GM21619 (cell line): ENCODE data around the gene AADACL4.
"Not testable (repeated sequence)": the region's sequence is repeated elsewhere in the genome, so short reads cannot be mapped to it uniquely, and the experiment has no call there.

Experiments
- ATAC-seq: cut with Tn5 transposase; IDR thresholded peaks from one replicate; pipeline ENCODE4 v1.9.1; 2021; ENCODE audit not compliant: unreplicated experiment

The AADACL4 gene

DNA sequence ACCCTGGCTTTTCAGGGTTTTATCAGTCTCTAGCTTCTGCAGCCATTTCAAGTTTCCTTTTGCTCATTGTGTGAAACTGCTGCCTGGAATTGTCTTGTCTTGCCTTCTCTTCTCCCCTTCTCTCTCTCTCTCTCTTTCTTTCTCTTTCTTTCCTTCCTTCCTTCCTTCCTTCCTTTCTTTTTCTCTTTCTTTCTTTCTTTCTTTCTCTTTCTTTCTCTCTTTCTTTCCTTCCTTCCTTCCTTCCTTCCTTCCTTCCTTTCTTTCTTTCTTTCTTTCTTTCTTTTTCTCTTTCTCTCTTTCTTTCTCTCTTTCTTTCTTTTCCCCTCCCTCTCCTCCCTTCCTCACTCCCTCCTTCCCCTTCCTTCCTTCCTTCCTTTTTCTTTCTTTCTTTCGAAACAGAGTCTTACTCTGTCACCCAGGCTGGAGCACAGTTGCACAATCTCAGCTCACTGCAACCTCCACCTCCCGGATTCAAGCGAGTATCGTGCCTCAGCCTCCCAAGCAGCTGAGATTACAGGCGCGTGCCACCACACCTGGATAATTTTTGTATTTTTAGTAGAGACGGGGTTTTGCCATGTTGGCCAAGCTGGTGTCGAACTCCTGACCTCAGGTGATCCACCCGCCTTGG, 14.1 kb downstream of the AADACL4 start:
- not testable (repeated sequence) for ATAC-seq

DNA sequence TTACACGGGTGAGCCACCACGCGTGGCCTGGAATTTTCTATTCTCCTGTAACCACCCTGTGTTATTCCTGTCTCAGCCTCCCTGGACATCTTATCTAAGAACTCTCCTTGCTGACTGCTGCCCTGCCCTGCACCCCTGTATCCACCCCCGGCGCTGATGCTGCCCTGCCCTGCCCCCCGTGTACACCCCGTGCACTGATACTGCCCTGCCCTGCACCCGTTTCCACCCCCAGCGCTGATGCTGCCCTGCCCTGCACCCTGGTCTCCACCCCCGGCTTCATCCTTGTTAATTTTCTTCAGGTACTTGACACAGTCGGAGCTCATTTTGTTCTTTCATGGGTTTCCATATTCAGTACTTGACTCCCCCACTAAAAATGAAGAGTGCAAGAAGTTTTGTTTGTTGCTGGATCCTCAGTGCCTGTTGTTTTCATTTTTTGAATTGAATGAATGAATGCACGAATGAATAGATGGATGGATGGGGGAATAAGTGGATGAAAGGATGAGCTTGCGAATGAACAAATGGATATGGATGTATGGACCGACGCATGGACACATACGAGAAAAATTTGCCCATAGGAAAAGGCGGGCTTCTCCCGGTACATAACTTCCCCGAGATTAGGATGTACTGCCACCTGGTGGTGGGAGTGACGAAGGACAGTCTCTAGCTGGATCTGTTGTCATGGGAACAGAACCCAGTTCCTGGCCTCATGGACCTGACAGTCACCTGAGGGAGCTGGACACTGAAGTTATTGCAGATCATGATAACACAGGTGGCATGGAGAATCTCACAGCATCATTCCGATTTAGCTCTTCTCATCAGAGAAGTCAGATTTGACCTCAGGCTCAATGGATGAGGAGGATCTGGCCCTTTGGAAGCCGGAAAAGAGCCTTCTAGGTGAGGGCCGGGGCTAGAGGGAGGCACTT, 14.9 kb downstream of the AADACL4 start:
- no peak for ATAC-seq

DNA sequence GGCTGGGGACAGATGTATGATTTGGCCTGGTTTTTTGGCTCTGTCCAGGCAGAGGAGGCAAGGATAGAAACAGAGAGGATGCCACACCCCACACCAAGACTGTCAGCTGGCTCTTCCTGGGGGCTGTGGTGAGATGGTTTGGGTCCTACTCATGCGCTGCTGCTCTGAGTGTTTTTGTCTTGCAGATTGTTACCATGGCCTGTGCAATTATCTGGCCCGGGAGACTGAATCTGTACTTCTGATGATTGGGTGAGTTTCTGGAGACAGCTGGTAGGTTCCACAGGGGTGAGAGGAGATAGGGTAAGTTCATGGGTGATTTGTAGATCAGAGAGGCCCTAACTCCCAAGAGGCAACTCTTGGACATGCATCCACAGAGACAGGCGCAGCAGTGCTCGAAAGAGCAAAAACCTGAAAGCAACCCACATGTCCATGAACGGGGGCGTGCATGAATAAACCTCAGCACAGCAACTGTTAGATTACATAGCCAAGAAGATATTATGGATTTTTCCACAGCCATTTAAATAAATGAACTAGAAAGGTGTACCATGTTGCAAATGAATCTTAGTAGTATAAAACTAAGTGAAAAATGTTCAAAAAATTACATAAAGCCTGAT, 17.8 kb downstream of the AADACL4 start:
- ATAC-seq, result no peak

DNA sequence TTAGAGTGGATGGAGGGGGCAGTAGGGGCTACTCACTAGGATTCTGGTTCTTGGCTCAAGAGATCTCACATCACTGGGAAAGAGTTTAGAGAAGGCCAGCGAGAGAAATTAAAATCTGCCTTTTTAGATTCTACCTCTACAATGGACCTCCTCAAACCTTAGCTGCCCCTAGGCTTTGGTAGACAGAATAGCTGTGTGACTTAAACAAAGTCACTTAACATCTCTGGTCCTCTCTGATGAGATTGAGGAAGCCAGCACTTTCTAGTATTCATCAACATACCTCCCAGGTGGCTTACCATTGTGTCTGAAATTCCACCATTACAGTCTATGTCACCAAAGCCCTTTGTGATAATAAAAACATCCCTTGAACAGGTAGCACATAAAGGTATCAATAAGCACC, 18.7 kb downstream of the AADACL4 start:
- ATAC-seq, result no peak

DNA sequence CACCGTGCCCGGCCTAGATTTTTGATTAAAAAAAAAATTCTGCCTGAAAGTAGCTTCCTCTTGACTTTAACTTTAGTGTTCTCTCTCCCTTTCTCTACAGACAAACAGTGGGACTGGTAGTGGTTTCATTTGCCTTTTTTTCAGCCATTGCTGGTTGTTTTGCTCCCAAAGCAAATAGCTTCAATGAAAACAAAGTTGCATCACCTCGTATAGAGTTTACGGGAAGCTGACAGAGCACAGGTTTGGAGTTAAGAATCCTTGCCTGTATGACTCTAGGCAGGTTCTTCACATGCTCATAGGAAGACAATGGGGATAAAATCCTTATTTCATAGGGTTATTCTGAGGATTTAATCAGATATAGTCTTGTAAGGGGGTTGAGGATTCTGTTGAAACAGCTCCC, 21.6 kb downstream of the AADACL4 start:
- ATAC-seq, result no peak

DNA sequence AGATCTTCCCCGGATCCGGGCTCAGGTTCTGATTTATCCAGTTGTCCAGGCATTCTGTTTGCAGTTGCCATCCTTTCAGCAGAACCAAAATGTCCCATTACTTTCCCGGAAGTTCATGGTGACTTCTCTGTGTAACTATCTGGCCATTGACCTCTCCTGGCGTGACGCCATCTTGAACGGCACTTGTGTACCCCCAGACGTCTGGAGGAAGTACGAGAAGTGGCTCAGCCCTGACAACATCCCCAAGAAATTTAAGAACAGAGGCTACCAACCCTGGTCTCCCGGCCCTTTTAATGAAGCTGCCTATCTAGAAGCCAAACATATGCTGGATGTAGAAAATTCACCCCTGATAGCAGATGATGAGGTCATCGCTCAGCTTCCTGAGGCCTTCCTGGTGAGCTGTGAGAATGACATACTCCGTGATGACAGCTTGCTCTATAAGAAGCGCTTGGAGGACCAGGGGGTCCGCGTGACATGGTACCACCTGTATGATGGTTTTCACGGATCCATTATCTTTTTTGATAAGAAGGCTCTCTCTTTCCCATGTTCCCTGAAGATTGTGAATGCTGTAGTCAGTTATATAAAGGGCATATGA, 22.4 kb downstream of the AADACL4 start:
- no peak for ATAC-seq

DNA sequence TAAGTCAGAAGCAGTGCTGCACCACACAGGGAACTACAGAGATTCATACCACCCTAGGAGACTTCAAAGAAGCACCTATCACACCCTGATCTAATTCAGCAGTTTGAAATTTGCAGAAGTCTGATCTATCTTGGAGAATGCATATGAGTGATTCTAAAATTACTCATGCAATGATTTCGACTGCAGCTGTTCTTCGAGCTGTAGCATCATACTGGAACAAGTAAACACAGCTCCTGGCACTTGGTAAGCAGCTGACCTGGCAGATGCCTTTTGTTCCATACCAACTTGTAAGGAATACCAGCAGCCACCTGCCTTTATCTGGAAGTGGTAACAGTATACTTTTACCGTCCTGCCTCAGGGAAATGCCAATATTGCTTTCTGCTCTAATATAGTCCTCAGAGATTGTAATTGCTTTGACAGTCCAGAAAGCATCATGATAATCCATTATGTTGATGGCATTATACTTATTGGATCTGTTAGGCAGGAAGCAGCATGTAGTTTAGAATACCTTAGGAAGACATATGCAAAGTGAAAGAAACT, 25.7 kb downstream of the AADACL4 start:
- no peak for ATAC-seq

DNA sequence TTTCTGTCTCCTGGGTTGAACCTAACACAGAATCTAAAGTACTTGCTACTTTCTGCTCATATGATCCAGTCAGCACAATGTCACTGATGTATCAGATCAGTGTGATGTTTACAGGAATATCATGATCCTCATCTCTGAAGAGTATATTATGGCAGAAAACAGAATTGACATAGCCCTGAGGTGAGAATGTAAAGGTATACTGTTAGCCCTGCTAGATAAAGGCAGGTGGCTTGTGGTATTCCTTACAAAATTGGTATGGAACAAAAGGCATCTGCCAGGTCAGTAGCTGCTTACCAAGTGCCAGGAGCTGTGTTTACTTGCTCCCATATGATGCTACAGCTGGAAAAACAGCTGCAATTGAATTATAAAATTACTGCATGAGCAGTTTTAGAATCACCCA, 30.5 kb downstream of the AADACL4 start:
- ATAC-seq, result no peak

DNA sequence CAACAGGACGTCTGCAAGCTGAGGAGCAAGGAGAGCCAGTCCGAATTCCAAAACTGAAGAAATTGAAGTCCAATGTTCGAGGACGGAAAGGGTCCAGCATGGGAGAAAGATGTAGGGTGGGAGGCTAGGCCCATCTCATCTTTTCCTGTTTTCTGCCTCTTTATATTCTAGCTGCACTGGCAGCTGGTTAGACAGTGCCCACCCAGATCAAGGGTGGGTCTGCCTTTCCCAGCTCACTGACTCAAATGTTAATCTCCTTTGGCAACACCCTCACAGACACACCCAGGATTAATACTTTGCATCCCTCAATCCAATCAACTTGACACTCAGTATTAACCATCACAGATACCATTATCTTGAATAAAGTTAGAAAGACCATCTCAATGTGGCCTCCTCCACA, 32.2 kb downstream of the AADACL4 start:
- not testable (repeated sequence) for ATAC-seq

DNA sequence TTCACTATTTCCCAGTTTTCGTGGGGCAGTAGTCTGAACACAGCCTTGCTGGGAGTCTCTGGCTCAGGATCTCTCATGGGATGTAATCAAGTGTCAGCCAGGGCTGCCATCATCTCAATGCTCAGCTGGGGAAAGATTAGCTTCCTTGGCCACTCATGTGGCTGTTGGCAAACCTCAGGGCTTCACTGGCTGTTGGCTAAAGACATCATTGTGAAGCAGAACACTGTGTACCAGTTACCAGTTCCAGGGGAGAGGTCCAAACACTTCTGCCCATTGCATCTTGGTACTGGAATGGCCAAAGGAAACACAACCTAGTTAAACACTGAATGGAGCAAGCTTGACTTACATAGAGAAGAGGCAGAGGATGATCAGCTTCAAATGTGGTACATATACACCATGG, 33.7 kb downstream of the AADACL4 start:
- ATAC-seq, result no peak

DNA sequence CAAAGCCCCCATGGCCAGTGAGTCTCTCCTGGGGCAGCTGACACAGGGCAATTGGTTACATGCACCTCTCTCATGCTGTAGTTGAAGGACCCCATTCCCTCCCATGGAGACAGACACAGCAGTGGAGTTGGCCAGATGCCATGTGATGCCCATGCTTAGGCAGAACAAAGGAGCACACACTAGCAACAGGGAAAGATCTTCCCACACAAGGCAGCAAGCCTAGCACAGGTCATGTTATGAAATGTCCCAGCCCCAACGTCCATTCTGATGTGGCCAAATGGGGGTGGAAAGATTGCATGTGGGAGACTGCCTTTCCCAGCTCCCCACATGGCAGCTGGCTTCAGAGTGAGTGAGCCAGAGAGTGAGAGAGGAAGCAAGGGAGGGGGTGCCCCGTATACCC, 34.5 kb downstream of the AADACL4 start:
- ATAC-seq, result no peak

DNA sequence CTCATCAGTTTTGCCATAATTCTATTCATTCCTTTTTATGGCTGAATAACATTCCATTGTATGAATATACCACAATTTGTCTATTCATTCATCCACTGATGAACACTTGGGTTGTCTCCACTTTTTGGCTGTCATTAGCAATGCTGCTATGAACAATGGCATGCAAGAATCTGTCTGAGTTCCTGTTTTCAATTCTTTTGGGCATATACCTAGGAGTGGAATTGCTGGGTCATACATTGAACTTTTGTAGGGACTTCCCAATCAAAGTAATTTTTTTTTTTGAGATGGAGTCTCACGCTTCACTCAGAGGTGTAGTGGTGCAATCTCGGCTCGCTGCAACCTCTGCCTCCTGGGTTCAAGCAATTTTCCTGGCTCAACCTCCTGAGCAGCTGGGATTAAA, 34.9 kb downstream of the AADACL4 start:
- no peak for ATAC-seq

DNA sequence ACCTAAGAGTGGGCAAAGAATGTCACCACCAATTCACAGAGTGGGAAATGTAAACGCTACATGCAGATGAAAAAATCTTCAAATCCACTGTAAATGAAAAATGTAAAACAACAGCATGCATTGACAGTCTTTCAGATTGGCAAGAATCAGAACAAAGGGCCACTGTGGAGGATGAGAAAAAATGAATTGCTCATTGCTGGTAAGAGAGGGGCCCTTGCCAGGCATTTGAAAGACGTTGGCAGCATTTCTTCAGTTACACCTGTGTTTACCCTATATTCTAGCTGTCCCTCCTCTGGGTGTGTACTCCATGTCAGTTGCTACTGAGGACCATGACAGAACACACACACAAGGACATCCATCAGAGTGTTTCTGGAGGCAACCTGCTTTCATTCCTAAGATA, 46.3 kb downstream of the AADACL4 start:
- no peak for ATAC-seq

DNA sequence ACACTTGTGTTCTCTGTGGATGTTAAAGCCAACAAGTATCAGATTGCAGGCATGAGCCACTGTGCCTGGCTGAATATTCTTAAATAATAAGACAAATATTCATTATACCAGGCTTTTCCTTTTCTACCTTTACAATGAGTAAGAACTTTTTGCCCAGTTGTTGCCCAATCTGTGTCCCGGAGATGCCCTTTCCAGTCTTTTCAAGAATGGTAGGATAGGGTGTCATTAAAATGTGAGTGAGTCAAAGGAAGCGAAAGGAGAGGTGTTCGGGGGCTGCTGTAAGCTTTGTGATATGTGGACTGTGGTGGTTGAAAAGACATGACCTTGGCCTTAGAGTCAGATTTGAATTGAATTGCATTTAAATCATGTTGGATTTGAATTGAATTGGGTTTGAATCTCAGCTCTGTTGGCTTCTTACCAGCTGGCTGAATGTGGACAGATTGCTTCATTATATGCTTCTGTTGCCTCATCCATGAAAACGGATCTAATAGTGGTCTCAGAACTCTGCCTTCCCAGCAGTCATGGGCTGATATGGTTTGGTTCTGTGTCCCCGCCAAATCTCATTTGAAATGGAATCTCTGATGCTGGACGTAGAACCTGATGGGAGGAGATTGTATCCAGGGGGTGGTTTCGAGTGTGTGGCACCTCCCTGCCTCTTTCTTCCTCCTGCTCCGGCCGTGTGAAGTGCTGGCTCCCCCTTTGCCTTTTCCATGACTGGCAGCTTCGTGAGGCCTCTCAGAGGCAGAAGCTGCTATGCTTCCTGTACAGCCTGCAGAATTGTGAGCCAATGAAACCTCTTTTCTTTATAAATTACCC, 49.3 kb downstream of the AADACL4 start:
- ATAC-seq, result no peak

DNA sequence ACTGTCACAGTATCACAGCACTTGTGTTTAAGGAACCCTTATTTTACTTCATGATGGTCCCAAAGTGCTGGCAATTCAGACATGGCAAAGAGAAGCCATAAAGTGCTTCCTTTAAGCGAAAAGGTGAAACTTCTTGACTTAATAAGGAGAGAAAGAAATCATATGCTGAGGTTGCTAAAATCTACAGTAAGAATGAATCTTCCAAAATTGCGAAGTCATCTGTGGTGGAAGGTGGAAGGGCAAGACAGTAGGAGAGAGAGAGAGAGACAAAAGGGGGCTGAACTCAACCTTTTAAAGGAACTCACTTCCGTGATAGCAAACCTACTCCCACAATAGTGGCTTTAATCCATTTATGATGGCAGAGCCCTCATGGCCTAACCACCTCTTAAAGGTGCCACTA, 52.8 kb downstream of the AADACL4 start:
- no peak for ATAC-seq

DNA sequence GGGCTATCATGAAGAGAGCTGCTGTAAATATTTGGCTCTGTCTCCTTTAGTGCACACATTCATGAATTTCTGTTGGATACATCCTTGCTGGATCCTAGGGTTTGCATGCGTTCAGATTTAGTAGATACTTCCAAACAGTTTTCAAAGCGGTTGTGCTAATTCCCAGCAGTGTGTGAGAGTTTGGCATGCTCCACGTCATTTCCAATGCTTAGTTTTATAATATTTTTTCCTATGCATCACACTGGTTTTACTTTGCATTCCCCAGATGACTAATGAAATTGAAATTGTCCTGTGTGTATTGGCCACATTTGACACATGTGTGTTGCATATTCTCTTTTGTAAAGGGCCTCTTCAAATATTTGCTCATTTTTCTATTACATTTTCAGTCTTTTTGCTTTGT, 53.5 kb downstream of the AADACL4 start:
- ATAC-seq, result no peak

DNA sequence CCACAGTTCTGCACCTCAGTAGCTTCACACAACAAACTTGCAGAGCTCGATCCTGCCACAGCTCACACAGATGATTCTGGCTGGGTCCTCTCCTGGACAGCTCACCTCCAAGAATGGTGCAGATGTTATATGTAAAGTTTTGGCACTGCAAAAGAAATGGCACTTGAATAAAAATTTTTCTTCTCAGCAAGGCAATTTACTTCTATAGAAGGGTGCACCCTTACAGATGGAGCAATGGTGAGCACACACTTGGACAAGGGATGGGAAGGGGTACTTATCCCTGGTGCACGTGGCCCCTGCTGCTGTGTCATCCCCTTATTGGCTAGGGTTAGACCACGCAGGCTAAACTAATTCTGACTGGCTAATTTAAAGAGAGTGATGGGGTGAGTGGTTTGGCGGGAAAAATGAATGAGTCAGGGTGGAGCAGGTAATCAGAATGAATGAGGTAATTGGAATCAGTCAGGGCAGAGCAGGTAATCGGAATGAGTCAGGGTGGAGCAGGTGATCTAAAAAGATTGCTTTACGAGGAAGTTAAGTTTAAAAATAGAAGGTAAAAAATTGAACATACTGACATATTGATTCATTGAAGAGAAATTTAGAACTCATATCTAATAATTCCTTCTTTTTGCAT, 60.1 kb downstream of the AADACL4 start:
- no peak for ATAC-seq

DNA sequence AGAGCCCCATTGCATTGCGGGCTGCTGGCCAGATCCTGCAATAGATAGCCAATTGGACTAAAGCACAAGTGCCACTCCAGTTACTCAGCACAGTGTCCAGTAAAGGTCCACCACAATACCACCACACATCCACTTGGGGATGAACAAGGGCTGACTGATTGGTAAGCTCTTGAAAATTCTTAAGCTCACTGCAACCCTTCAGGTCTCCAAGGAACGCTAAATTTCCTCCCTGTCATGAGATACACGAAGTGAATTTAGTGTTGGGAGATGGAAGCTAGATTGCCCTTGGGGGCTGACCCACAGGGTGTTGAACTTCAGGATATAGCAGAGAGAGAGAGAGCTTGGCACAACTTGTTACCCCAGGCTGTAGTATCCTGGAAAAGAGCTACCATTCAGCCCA, 62.2 kb downstream of the AADACL4 start:
- ATAC-seq, result no peak

DNA sequence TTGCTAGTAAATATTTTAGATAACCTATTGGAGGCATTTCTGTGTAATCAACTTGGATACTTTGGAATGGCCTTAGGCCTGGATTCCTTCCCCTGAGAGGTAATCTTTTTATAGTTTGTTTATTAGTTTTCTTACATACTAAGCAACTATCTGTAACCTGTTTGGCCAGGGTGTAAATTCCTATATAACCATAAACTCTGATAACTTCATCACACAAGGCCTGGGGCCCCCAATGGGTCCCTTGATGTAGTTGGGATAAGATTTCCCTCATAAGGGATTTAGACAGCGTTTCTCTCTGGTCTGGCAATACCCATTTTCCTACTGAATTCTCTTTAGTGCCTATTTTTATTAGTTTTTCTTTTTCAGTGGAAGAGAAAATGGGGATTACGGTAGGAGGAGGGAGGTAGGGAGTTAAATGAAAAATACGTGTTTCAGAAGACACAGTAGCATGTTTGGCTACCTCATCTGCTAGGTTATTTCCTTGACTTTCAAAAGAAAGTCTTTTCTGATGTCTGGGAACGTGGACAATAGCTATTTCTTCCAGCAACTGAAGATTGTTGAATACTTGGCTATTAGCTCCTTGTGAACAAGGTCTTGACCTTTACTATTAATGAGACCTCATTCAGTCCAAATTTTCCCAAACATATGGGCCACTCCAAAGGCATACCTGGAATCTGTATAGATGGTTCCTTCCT, 64.7 kb downstream of the AADACL4 start:
- ATAC-seq, result no peak

DNA sequence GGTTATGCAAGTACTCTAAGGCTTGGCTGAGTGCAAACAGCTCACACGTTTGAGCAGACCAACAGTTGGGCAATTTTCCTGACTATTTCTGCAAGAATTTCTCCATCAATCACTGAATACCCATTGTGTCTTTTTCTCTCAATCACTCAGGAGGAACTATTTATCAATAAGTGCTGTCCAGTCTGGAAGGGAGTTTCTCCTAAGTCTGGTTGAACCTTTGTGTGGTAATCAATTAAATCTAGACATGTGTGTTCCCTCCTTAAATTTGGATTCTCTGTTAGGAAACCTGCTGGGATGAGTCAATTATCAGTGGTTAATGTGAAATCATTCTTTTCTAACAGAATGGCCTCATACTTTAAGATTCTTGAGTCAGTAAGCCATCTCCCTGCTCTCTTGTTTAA, 65.2 kb downstream of the AADACL4 start:
- no peak for ATAC-seq
